Activated CD8-positive, alpha-beta memory T cell treated with anti-CD3 and anti-CD28 coated beads for 4 hours (primary cell): ENCODE results near the gene ATP6V1G3.
"Not testable (repeated sequence)": the region's sequence is repeated elsewhere in the genome, so short reads cannot be mapped to it uniquely, and the experiment has no call there.

Experiments used
- DNase-seq, 2 donors: peaks; one replicate each; pipeline ENCODE4 v3.0.0-alpha.2; 2020; ENCODE audit warnings: low read depth in 2 of 2

Gene ATP6V1G3

GRCh38 chr1:198542632-198543031, 2.2 kb upstream of the ATP6V1G3 start:
- DNase-seq, result no peak

- DNase-seq, result no peak
These were observed 1.3 kb upstream of the ATP6V1G3 start for GRCh38 chr1:198541737-198542136.

GRCh38 chr1:198538579-198539364, 1.7 kb downstream of the ATP6V1G3 start:
- no peak for DNase-seq

GRCh38 chr1:198535631-198536030, 4.8 kb downstream of the ATP6V1G3 start:
- DNase-seq, result no peak

- DNase-seq, result no peak
These were observed 5.7 kb downstream of the ATP6V1G3 start for GRCh38 chr1:198534548-198535418.

- DNase-seq, result no peak
These were observed 8.6 kb downstream of the ATP6V1G3 start for GRCh38 chr1:198531891-198532290.

GRCh38 chr1:198530953-198531352, 9.5 kb downstream of the ATP6V1G3 start:
- no peak for DNase-seq

- no peak for DNase-seq
These were observed 11.1 kb downstream of the ATP6V1G3 start for GRCh38 chr1:198529414-198529813.

- DNase-seq, result no peak
These were observed 12.1 kb downstream of the ATP6V1G3 start for GRCh38 chr1:198528364-198528763.

- DNase-seq, result no peak
These were observed 15.9 kb downstream of the ATP6V1G3 start for GRCh38 chr1:198524556-198524955.

GRCh38 chr1:198524127-198524526, 16.4 kb downstream of the ATP6V1G3 start:
- DNase-seq, result not testable (repeated sequence)

- DNase-seq, result no peak
These were observed 17.1 kb downstream of the ATP6V1G3 start for GRCh38 chr1:198523182-198523950.

GRCh38 chr1:198520524-198521254, 19.8 kb downstream of the ATP6V1G3 start:
- DNase-seq, result no peak

- no peak for DNase-seq
These were observed 20.6 kb downstream of the ATP6V1G3 start for GRCh38 chr1:198519639-198520501.

- DNase-seq, result no peak
These were observed 22.8 kb downstream of the ATP6V1G3 start for GRCh38 chr1:198517623-198518199.

- no peak for DNase-seq
These were observed 40.4 kb downstream of the ATP6V1G3 start for GRCh38 chr1:198500096-198500495.

GRCh38 chr1:198499588-198499987, 40.9 kb downstream of the ATP6V1G3 start:
- no peak for DNase-seq

- no peak for DNase-seq
These were observed 41.6 kb downstream of the ATP6V1G3 start for GRCh38 chr1:198498881-198499280.

- DNase-seq, result no peak
These were observed 42.4 kb downstream of the ATP6V1G3 start for GRCh38 chr1:198498103-198498385.
